GM18499 (cell line): ENCODE results near the gene TNS1.
A peak's percentile ranks its signal among the peaks of the same experiment; 100 is the strongest.
"Not testable (repeated sequence)": the region's sequence is repeated elsewhere in the genome, so short reads cannot be mapped to it uniquely, and the experiment has no call there.

Experiments
- ATAC-seq: cut with Tn5 transposase; IDR thresholded peaks from one replicate; pipeline ENCODE4 v1.9.1; 2021; ENCODE audit warnings: moderate number of reproducible peaks; ENCODE audit not compliant: insufficient read depth, unreplicated experiment

The TNS1 gene

DNA sequence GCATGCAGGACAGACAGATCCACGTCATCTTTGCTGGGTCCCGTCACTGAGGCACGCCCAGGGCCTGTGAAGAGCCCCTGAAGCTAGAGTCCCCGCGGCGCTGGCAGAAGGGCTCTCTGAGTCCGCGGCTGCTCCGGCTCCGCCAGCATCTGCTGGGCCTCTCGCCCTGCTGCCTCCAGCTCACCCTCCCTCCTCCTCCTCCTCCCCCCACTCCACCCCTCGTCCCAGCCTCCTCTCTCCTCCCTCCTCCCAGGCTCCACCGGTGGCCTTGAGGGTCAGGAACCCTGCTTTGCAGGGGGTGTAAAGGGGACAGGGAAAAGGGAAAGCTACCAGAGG is at the start of gene TNS1:
Gene TNS1 (minus strand): TSS at position 151 of the 336 bp plus-strand sequence. CDS start 123 bp downstream, at position 28.
- no peak for ATAC-seq

GRCh38 chr2:218051903-218052302 is 49.1 kb upstream of the TNS1 start:
- ATAC-seq: no peak

GRCh38 chr2:218047536-218048225 is 44.9 kb upstream of the TNS1 start:
- no peak for ATAC-seq

DNA sequence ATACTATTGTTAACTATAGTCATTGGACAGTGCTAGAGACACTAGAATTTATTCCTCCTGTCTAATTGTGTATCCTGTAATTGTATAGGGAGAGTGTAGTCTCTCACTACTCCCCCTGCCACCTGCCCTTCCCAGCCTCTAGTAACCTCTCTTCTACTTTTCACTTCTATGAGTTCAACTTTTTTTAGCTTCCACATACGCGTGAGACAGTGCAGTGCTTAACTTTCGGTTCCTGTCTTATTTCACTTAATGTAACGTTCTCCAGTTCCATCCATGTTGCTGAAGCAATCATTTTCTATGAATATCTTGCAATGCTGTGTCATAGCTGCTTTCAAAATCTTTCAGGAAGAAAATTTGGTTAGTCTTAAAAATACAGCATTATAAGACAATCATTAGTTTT is 43.4 kb upstream of the TNS1 start:
- peak; percentile 86 for ATAC-seq

GRCh38 chr2:218044599-218044998 is 41.8 kb upstream of the TNS1 start:
- not testable (repeated sequence) for ATAC-seq

DNA sequence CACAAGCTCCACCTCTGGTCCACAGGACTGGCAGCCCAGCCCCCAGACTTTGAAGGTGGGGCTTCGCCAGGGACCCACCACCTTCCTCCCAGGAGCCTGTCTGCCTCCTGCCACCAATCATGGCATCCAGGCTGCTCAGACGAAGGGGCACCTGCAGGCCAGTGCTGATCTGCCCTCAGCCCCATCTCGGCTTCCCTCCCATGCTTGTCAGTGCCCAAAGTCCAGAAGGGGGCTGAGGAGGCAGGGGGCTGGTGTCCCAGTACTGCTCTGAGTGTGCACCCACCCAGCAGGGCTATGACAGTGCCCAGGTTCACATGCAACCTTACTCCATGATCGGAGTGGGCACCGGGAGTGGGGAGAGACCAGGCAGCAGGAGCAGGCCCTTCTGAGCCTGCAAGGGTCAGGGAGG is 40.9 kb upstream of the TNS1 start:
- no peak for ATAC-seq

DNA sequence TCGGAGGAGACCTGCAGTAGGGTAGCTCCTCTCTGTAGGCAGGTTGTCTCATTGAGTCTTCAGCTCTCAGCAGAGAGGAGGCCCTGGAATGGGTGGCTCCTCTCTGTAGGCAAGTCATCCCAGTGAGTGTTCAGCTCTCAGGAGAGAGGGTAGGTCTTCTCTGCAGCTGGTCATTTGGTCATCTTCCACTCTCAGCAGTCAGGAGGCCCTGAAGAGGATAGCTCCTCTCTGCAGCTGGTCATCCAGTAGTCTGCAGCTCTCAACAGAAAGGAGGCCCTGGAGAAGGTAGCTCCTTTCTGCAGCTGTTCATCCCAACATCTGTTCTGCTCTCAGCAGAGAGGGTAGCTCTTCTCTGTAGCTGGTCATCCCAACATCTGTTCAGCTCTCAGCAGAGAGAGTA is 40.3 kb upstream of the TNS1 start:
- no peak for ATAC-seq

DNA sequence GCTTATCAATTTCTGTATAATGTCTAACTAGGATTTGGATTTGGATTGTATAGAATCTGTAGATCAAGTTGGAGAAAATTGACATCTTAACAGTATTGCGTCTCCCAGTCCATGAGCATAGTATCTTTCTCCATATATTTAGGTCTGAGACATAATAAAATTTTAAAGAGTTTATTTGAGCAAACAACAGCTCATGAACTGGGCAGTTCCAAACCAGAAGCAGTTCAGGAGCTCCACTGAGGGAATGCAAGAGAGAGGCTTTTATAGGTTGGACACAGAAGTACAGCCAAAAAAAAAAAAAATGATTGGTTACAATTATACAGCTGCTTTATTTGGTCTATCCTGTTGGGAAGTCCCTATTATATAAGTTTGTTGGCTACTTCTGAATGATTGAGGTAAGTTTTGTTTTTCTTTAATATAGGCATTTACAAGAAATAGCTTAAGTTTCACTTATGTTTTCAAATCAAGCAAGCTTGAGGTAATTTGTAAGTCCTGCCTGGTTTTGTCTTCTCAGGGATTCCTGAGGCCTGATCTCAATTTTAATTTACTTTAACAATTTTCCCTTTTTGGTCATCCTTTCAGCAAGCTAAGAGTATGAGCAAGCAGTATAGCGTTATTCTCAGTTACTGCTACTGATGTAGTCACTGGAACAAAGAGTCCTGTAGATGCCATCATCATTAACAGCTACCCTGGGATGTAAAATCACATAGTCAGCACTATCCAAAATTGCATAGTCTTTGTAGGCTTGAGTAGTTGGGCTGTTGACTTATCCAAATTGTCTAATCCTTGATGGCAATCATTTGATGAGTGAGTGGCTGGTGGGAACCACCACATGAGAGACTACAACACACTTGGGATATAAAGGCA is 38.7 kb upstream of the TNS1 start:
- no peak for ATAC-seq

- ATAC-seq: no peak
Observed at GRCh38 chr2:218040883-218041282, 38.1 kb upstream of the TNS1 start.

DNA sequence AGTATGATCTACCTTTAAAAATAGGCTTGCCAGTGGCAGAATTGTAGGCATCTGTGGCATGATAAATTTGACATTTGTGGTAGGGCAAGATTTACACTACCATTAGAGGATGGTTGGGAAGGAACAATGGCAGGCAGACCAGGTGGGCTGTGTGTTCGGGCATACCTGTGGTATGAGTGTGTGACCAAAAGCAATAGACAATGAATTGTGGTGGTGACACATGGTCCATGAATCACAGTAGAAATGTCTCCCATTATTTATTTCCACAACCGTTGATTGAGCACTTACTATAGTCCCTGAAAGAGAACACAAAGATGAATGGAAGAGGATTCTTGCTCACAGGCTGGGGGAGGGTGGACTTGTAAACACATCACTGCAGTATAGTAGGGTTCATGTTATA is 36.4 kb upstream of the TNS1 start:
- no peak for ATAC-seq

GRCh38 chr2:218036371-218036770 is 33.6 kb upstream of the TNS1 start:
- ATAC-seq: no peak

DNA sequence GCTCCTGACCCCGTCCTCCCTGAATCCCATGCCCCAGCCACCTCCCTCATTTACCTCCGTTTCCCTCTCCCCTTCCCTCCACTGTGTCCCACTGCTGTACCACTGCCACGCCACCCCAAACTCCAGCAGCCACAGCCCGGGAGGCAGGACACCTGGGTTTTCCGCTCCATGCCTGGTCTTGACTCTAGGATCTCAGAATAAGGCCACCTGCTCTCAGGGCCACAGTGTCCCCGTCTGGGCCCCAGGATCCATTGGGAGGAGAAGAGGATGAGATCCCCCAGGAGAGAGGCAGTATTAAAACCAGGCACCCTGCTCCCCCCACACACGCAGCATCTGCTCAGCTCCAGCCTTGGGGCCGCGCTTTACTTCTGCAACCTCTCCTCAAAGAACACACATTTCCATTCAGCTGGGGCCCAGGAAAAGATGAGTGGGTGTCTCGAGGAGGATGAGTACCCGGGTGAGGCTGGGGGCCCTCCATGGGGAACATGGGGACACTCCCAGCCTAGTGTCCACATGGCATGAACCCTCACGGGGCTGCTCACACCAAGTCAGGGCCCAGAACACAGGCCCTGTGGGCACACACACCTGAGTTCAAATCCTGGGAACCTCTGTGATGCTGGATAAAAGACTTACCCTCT is 32.8 kb upstream of the TNS1 start:
- ATAC-seq: no peak

DNA sequence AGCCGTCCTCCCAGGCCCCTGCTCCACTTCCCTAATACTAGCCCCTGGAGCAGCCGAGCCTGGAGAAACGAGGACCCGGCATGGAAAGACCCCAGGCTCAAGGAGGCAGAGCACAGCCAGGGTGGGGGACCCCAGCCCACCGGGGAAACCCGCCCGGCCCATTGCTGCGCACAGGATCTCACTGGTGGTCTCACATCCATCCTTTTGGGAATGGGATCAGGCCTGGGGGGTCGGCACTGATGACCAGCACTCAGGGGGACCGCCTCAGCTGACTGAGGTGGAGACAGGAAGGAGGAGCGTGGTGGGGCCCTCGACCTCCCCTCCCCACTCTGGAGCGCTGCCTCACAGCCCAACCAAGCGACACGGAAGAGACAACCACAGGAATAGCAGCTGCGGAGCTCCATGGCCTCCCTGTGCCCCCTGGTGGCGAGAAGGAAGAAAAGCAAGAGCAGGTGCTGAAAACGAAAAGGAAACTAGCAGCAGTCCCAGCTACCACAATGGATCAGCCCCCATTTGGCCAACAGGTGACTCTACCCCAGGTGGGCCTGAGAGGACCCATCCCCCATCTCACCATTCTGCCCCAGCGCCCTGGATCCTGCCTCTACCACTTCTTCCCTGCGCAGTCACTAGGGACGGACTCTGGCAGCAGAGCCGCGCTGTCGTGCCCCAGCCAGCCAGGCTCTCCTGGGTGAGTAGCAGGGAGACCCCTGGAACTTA is 31.9 kb upstream of the TNS1 start:
- peak; percentile 74 for ATAC-seq

GRCh38 chr2:218033590-218034496 is 31.0 kb upstream of the TNS1 start:
- no peak for ATAC-seq

DNA sequence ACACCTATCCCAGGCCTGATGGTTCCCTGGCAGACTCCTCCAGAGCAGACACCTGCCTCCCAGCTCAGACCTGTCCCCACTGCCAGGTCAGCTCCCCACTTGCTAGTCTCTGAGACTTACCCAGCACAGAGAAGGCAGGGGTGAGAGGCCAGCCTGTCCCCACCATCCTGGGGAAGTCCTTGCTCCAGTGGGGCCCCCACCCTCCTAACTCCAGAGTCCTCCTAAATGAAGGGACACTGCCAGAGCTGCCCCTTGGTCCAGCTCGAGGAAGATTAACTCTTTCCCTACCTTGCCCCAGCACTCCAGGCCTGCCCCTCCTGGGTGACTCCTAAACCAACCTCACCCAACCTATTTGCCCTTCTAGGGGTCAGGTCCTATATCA is 30.4 kb upstream of the TNS1 start:
- no peak for ATAC-seq

- ATAC-seq: no peak
Observed at GRCh38 chr2:218032336-218033171, 29.8 kb upstream of the TNS1 start.

DNA sequence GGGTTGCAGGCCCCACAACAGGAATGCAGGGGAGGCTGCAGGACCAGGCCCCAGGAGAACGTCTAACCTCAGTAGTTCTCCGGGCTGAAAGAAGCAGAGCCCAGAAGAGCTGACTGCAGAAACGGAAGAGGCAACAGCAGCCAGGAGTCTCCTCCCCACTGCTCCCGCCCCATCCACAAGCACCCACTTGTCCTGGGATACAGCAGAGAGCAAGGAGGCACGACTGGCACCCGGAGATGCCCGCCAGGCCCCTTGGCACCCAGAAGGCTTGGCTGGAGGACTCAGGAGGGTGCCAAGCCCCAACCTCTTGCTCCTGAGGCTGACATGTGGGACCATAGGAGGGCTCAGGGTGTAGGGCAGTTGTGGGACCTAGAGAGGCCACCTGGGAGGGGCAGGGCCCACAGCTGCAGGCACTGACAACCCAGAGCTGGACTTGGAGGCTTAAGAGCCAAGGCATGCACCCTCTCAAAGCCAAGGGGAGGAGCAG is 29.0 kb upstream of the TNS1 start:
- no peak for ATAC-seq

GRCh38 chr2:218031261-218031660 is 28.5 kb upstream of the TNS1 start:
- ATAC-seq: no peak
